Esophagus (tissue), 2 donors: Measurements from ENCODE around the gene LARP4. TPM values are rescaled to one million over a fixed set of nuclear protein-coding genes. Genes with fewer than 3 reads are reported as not detected.

Experiments used
- polyA plus RNA-seq, 2 donors: library from polyadenylated mRNA; stranded (reverse); fragments of 200-250 nt; gene quantifications; one replicate each; pipeline ENCODE4 v1.2.3, GENCODE V29; 2013
- donor health status: healthy with polysubstance abuse.
- donor health status: Bipolar disorder and iron deficiency.

Gene LARP4
- polyA plus RNA-seq, 2 donors = 7.5 to 8.1 TPM

Other genes starting within 250 kb of the LARP4 start
- gene CERS5, start 233.5 kb upstream of the LARP4 start, polyA plus RNA-seq = 10 to 100 TPM; 21.0 to 41.3 TPM
- 10 to 100 TPM; 21.7 to 26.9 TPM for gene LIMA1, start 117.4 kb upstream of the LARP4 start, polyA plus RNA-seq
- under 1 TPM in 1 of 2 donors, not detected in 1; under 0.01 TPM for gene FAM186A, start 4.3 kb upstream of the LARP4 start, polyA plus RNA-seq
- 10 to 100 TPM in 1 of 2 donors, 1 to 10 TPM in 1; 7.2 to 10.0 TPM for gene DIP2B, start 104.1 kb downstream of the LARP4 start, polyA plus RNA-seq